GM21717 (cell line): Measurements from ENCODE around the gene XNDC1N.
"Not testable (repeated sequence)": the region's sequence is repeated elsewhere in the genome, so short reads cannot be mapped to it uniquely, and the experiment has no call there.

Experiments used
- ATAC-seq: cut with Tn5 transposase; IDR thresholded peaks from one replicate; pipeline ENCODE4 v1.9.1; 2021; ENCODE audit warnings: mild to moderate bottlenecking, moderate library complexity; ENCODE audit not compliant: unreplicated experiment

Gene XNDC1N

DNA sequence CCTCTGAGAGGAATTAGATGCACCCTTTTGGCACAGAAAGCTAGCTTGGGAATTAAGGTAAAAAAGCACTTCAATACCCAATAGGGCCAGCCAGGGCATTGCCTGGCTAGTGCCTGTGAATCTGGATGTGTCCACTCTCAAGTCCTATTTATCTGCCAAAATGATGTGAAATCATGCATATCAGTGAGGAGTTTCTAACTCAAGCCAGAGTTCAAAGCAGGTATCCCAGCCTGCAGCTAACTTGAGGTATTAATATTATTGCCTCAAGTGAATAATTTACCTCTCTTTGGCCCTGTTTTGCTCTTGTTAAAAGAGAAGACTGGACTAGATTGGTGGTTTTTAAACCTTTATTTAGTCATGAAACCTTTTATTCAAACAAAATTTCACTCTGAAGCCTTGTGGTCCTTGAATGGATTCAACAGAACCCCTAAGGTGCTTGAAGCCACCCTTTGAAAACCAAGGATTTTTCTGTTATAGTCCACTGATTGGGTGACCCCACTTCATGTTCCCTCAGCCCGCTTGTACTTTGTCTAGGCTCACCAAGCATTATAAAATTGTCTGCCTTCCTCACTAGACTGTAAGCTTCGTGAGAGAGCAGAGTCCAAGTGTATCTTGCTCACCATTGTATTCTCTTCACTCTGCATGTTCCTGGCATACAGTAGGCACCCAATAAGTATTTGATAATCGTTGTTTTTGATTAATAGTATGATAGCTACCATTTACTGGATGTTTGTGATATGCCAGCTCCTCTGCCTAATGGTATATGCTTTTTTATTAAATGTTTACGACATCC, 4.9 kb upstream of the XNDC1N start:
- ATAC-seq = no peak

GRCh38 chr11:71931245-71931602, 2.8 kb upstream of the XNDC1N start:
- no peak for ATAC-seq

GRCh38 chr11:71930556-71931244, 2.3 kb upstream of the XNDC1N start:
- ATAC-seq = no peak

DNA sequence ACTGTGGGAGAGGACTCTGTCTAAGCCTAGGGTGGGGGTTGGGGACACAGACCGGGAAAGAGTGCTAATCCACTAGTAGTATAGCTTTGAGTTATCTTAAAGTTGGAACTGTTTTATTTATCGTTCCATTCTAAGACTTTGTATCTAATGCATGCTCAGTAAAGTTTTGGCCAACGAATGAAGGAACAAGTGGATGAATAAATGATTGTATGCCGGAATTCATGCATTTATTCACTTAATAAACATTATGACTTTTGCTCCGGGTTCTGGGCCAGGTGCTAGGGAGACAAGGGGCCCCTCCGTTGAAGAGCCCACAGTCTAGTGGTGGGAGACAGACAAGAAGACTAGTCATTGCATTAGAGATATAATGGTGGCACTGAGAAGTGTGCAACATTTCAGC, 1.1 kb upstream of the XNDC1N start:
- ATAC-seq = no peak

DNA sequence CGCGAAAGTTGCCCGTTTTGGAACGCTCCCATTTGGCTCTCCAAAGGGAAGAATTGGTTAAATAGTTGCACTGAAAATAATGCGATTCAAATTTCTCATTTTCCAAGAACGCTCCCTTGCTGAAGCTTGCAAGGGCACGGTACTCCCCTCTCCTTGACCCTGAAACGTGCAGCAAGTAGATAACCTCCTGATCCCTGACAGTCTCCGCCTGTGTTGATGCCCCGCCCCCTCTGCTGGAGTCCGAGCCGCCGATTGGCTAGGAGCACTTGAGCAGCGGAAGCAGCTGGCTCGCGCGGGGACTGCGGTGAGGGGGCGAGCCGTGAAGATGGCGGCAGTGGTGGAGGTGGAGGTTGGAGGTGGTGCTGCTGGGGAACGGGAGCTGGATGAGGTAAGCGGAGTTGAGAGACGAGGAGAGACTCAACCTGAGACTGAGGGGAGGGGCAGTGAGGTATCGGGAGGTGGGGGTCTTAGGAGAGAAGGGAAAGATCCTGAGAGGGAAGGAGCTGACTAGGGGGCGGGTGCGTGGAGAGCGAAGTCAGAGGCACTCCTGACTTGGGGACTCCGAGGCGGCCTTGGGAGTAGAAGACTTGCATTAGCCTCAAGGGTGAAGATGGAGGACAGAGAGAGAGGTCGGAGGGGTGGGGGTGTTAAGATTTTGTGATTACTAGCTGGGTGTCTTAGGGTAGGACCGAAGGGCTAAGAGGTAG, 496 bp upstream of the XNDC1N start, which contains the start of gene RNF121:
RNF121 (plus strand) TSS at position 310 of the 707 bp plus-strand sequence; CDS start at position 326, 16 bp downstream.
- peak; percentile 69 for ATAC-seq

DNA sequence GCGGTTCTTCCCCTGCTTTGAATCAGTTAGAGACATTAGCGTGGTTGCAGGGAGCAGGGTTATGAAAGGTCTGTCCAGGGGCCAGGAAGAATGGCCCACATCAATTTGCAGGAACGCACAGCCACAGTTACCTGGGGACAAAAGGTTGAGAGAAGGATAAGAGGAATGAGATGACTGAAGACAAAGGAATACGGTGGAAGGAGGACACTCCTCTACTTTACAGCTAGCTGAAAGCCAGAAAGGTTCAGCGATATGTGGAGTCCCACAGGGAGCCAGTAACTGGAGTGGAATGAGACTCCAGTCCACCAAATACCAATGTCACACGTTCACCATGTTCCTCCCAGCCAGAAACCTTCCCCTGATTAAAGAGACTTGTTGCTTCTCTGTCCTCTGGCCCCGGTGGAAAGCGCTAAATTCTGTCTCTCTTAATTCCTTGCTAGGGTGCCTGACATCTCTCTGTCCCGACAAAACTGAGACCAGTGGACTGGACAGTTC, 10.7 kb downstream of the XNDC1N start:
- ATAC-seq = no peak

DNA sequence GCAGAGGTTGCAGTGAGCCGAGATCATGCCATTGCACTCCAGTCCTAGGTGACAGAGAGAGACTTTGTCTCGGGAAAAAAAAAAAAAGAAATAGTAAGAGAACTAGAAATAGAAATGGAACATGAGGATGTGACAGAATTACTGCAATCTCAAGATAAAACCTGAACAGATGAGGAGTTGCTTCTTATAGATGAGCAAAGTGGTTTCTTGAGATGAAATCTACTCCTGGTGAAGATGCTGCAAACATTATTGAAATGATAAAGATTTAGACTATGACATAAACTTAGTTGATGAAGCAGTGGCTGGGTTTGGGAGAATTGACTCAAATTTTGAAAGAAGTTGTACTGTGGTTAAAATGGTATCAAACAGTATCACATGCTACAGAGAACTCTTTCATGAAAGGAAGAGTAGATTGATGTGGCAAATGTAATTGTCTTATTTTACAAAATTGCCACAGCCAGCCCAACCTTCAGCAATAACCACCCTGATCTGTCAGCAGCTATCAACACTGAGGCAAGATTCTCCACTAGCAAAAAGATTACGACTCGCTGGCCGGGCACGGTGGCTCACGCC, 13.7 kb downstream of the XNDC1N start:
- no peak for ATAC-seq

- no peak for ATAC-seq
Observed at GRCh38 chr11:71913756-71914526, 14.5 kb downstream of the XNDC1N start.

DNA sequence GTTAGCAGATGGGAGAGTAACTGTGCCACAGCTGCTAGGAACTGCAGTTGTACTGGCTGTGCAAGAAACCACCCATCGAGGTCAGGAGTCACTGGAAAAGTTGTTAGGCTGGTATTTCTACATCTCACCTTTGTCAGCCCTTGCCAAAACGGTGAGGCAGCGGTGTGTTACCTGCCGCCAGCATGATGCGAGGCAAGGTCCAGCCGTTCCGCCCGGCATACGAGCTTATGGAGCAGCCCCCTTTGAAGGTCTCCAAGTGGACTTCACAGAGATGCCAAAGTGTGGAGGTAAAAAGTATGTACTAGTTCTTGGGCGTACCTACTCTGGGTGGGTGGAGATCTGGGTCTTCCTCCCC, 16.4 kb downstream of the XNDC1N start:
- not testable (repeated sequence) for ATAC-seq

- not testable (repeated sequence) for ATAC-seq
Observed at GRCh38 chr11:71911321-71911985, 16.9 kb downstream of the XNDC1N start.

DNA sequence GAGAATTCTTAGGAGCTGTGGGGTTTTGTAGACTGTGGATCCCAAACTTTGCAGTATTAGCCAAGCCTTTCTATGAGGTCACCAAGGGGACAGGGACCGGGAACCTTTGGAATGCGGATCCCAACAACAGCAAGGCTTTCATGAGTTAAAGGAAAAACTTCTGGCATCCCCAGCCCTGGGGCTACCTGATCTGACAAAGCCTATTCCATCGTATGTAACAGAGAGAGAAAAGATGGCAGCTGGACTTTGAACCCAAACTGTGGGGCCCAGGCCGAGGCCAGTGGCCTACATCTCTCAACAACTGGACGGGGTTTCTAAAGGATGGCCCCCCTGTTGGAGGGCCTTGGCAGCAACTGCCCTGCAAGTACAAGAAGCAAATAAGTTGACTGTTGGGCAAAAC, 17.6 kb downstream of the XNDC1N start:
- ATAC-seq = not testable (repeated sequence)

DNA sequence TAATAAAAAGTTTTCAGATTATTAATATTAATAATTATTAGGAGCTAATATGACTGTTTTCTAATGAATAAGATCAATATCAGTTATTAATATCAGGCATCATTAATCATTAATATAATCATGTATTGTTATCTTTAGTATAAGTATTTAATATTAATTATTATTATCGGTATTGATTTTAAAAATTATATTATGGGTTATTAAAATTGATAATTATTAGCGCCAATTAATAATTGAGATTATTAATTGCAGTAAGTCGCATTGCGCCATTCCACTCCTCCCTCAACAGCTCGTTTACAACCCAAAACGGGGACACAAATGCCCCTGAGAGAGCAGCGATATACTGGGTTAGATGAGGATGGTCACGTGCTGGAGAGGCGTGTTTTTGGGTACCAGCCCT, 20.2 kb downstream of the XNDC1N start:
- ATAC-seq = no peak

GRCh38 chr11:71901137-71901536, 27.3 kb downstream of the XNDC1N start:
- not testable (repeated sequence) for ATAC-seq

GRCh38 chr11:71895961-71896360, 32.4 kb downstream of the XNDC1N start:
- no peak for ATAC-seq

DNA sequence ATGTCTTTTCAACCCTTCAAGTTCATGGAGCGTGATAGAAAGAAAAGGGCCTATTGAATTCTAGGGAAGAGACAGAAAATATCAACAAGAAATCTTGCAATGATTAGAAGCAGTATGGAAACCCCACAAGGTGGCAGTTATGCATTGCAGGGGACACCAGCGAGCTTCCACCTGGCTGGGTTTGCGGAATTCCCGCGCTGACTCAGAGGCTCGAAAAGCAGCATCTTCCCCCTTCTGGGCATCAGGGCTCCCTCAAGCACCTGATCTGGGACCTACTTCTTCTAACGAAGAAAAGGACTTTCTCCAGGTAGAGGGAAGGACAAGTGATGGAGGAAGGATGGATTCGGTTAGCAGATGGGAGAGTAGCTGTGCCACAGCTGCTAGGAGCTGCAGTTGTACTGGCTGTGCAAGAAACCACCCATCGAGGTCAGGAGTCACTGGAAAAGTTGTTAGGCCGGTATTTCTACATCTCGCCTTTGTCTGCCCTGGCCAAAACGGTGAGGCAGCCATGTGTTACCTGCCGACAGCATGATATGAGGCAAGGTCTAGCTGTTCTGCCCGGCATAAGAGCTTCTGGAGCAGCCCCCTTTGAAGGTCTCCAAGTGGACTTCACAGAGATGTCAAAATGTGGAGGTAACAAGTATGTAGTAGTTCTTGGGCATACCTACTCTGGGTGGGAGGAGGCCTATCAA, 39.1 kb downstream of the XNDC1N start:
- ATAC-seq = not testable (repeated sequence)

- ATAC-seq = not testable (repeated sequence)
Observed at GRCh38 chr11:71888335-71889010, 39.9 kb downstream of the XNDC1N start.

DNA sequence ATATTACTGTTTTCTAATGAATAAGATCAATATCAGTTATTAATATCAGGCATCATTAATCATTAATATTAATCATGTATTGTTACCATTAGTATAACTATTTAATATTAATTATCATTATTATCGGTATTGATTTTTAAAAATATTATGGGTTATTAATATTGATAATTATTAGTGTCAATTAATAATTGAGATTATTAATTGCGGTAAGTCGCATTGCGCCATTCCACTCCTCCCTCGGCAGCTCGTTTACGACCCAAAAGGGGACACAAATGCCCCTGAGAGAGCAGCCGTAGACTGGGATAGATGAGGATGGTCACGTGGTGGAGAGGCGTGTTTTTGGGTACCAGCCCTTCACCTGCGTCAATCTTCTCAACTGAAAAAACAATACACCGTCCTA, 42.6 kb downstream of the XNDC1N start:
- not testable (repeated sequence) for ATAC-seq
